ENCODE measurements around the gene DRC3. TPM values are rescaled to one million over a fixed set of nuclear protein-coding genes. Genes with fewer than 3 reads are reported as not detected.
A peak's percentile ranks its signal among the peaks of the same experiment; 100 is the strongest.

Gene DRC3
- total and polyA plus RNA-seq, 4 donors = 0.61 to 1.5 (median 1.1) TPM

GRCh38 chr17:17926840-17927449 lies 45.7 kb upstream of the DRC3 start:
- no peak for DNase-seq (ENCODE audit: low spot score)
- Histone ChIP-seq H3K27ac (ENCODE audit: low read depth in 1 of 2, low read length in 2 of 2) (peak overlapping the region; percentile 75 to 79), H3K9ac (ENCODE audit: low read depth in 1 of 2, low read length in 2 of 2) (peak overlapping the region in 1 of 2 donors; percentile 4), H3K27me3 (ENCODE audit: control insufficient read depth in 4 of 4, insufficient read depth in 4 of 4, low read length in 3 of 4) (no peaks in the 10 kb centered on the region), H3K4me1 (ENCODE audit: control insufficient read depth in 4 of 4, insufficient read depth in 4 of 4, low read length in 3 of 4) (peaks cover 6 to 31% (median 16%) of the 10 kb centered on the region in 4 donors), H3K4me3 (ENCODE audit: low read depth in 1 of 3, low read length in 3 of 3) (peak overlapping the region in 1 of 3 donors; percentile 7), H3K36me3 (ENCODE audit: control insufficient read depth in 4 of 4, insufficient read depth in 3 of 4, low read depth in 1 of 4, low read length in 3 of 4) (no peaks in the 10 kb centered on the region), H3K9me3 (ENCODE audit: control insufficient read depth in 4 of 4, low read length in 3 of 4) (no peaks in the 10 kb centered on the region)
- TF ChIP-seq NR2F2 (IDR thresholded peaks at IDR 0.05) (no peak), REST (IDR thresholded peaks at IDR 0.05) (no peak), HNF4A (conservative IDR thresholded peaks at IDR 0.05) (peak; percentile 54 to 76), ATF3 (IDR thresholded peaks at IDR 0.05) (no peak), EGR1 (IDR thresholded peaks at IDR 0.05; ENCODE audit: low read depth in 2 of 2) (no peak), FOXA1 (IDR thresholded peaks at IDR 0.05) (peak; percentile 15), FOXA2 (IDR thresholded peaks at IDR 0.05) (no peak), TAF1 (conservative IDR thresholded peaks at IDR 0.05) (no peak), JUND (IDR thresholded peaks at IDR 0.05) (no peak), SP1 (IDR thresholded peaks at IDR 0.05) (peak; percentile 52), MAX (IDR thresholded peaks at IDR 0.05) (peak; percentile 67), RXRA (IDR thresholded peaks at IDR 0.05) (peak; percentile 42 to 64), RAD21 (IDR thresholded peaks at IDR 0.05) (peak in 1 of 2 donors; percentile 9), ZBTB33 (IDR thresholded peaks at IDR 0.05) (no peak), YY1 (IDR thresholded peaks at IDR 0.05) (peak; percentile 28), GABPA (IDR thresholded peaks at IDR 0.05 in 1 of 2, conservative IDR thresholded peaks at IDR 0.05 in 1 of 2) (no peak), CTCF (IDR thresholded peaks at IDR 0.05; ENCODE audit: low read depth, low read length, missing input control) (no peak), HNF4G (IDR thresholded peaks at IDR 0.05) (peak; percentile 24)
- 35% methylated on average over 5 of the region's 5 CpGs for WGBS
